Activated CD4-positive, alpha-beta T cell treated with anti-CD3 and anti-CD28 coated beads, Interleukin-2, amount 10 ng/mL, durations not matched to agents 24 days and 14 days (primary cell): ENCODE results near the gene MIDN. TPM values are rescaled to one million over a fixed set of nuclear protein-coding genes. Genes with fewer than 3 reads are reported as not detected.

Experiments
- DNase-seq: peaks from one replicate; pipeline ENCODE4 v3.0.0; 2022
- H3K27ac Mint-ChIP-seq: one replicate; pipeline ENCODE4 v1.8.0; 2022; ENCODE audit warnings: mild to moderate bottlenecking, mixed read lengths
- H3K27me3 Mint-ChIP-seq: one replicate; pipeline ENCODE4 v1.8.0; 2022; ENCODE audit warnings: mixed read lengths
- H3K36me3 Mint-ChIP-seq: one replicate; pipeline ENCODE4 v1.8.0; 2022; ENCODE audit warnings: low read depth, mild to moderate bottlenecking, mixed read lengths
- H3K4me1 Mint-ChIP-seq: one replicate; pipeline ENCODE4 v1.8.0; 2021; ENCODE audit warnings: mixed read lengths
- H3K4me3 Mint-ChIP-seq: one replicate; pipeline ENCODE4 v1.8.0; 2022; ENCODE audit warnings: mild to moderate bottlenecking, moderate library complexity, mixed read lengths
- H3K9me3 Mint-ChIP-seq: one replicate; pipeline ENCODE4 v1.8.0; 2021; ENCODE audit warnings: mixed read lengths
- intact Hi-C: fragments of 100-400 bp; cut with micrococcal nuclease; formaldehyde crosslinking; loops from one replicate; pipeline ENCODE4 v1.15.1; 2023
- total RNA-seq: library from RNA; stranded (reverse); gene quantifications from 2 replicates; pipeline ENCODE4 v1.2.3, GENCODE V29; 2022

The MIDN gene
- total RNA-seq, 1 donor from 2014 or later, result 82.4 TPM

DNA sequence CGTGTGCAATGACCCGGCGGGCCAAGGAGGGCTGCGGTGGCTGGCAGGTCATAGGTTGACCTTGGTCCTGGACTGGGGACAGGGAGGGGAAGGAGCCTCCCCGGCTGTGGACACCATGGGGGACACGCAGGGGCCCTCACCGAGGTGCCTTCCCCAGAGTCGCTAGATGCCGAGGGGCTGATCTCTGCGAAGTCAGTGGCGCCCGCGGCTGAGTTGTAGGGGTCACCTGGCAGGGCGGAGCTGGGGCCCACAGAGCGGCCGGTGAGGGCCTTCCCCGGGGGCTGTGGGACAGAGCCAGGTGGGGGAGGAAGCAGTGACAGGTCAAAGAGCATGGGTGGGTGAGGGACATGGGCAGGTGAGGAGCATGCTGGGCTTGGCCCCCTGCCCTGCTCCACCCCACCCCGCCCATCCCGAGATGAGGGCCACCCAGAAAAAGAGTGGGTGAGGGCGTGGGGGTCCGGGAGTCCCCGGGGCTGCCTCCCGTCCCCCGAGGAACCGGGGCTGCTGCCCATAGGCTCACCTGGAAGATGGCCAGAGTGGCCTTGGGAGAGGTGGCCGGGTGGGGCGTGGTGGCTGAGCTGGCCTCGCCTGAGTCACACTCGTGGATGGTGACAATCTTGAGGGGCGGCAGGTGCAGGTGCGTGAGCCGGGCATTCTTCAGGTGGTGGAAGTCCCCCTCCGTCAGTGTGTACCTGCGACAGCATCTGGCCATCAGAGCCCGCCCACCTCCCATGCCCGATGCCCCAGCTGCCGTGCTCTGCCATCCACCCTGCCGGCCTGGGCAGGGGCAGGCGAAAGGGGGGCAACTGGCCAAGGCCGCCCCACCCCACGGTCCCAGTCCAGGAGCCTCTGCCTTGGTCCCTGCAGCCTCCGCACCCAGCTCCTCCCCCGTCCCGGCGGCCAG lies 14.1 kb upstream of the MIDN start:
- no peaks in the 10 kb centered on the region for H3K9me3 Mint-ChIP-seq
- no peaks in the 10 kb centered on the region for H3K36me3 Mint-ChIP-seq
- no peak overlapping the region for H3K27ac Mint-ChIP-seq
- no peak for DNase-seq
- intact Hi-C loops, result no loop called here
- H3K27me3 Mint-ChIP-seq, result peaks cover 10% of the 10 kb centered on the region
- peaks cover 10% of the 10 kb centered on the region for H3K4me1 Mint-ChIP-seq
- H3K4me3 Mint-ChIP-seq, result no peak overlapping the region

- H3K4me1 Mint-ChIP-seq, result peaks cover 12% of the 10 kb centered on the region
- no peak overlapping the region for H3K4me3 Mint-ChIP-seq
- no peak overlapping the region for H3K27ac Mint-ChIP-seq
- peaks cover 12% of the 10 kb centered on the region for H3K27me3 Mint-ChIP-seq
- intact Hi-C loops, result no loop called here
- no peaks in the 10 kb centered on the region for H3K9me3 Mint-ChIP-seq
- H3K36me3 Mint-ChIP-seq, result no peaks in the 10 kb centered on the region
- no peak for DNase-seq
These were observed 13.4 kb upstream of the MIDN start for GRCh38 chr19:1234955-1235380.

- intact Hi-C loops, result no loop called here
- DNase-seq, result no peak
- Mint-ChIP-seq H3K36me3 (no peaks in the 10 kb centered on the region), H3K4me3 (peak overlapping the region; percentile 62), H3K27ac (no peak overlapping the region), H3K9me3 (no peaks in the 10 kb centered on the region), H3K27me3 (peaks cover 12% of the 10 kb centered on the region), H3K4me1 (peaks cover 13% of the 10 kb centered on the region)
These were observed 12.5 kb upstream of the MIDN start for GRCh38 chr19:1235625-1236538.

DNA sequence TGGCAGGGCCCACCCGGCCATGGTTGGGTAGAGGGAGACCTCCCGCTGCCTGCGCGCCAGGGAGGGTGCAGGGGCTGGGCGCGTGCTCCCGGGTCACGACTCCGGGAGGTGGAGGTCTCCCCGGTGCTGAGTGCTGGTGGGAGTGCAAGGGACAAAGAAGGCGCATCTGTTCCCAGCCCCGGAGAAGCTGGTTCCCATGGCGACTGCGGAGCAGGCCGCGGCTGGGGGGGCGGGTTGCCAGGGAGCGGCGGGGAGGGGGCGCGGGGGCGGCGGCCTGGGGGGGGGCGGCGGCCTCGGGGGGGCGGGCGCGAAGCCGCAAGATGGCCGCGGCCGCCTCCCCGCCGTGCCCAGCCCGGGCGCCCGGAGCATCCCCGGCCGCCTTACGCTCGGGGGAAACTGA lies 11.8 kb upstream of the MIDN start:
- H3K27ac Mint-ChIP-seq, result no peak overlapping the region
- peaks cover 17% of the 10 kb centered on the region for H3K4me1 Mint-ChIP-seq
- no peaks in the 10 kb centered on the region for H3K9me3 Mint-ChIP-seq
- H3K27me3 Mint-ChIP-seq, result peaks cover 12% of the 10 kb centered on the region
- DNase-seq, result no peak
- peaks cover 3% of the 10 kb centered on the region for H3K36me3 Mint-ChIP-seq
- intact Hi-C loops, result no loop called here
- H3K4me3 Mint-ChIP-seq, result peak overlapping the region; percentile 62

DNA sequence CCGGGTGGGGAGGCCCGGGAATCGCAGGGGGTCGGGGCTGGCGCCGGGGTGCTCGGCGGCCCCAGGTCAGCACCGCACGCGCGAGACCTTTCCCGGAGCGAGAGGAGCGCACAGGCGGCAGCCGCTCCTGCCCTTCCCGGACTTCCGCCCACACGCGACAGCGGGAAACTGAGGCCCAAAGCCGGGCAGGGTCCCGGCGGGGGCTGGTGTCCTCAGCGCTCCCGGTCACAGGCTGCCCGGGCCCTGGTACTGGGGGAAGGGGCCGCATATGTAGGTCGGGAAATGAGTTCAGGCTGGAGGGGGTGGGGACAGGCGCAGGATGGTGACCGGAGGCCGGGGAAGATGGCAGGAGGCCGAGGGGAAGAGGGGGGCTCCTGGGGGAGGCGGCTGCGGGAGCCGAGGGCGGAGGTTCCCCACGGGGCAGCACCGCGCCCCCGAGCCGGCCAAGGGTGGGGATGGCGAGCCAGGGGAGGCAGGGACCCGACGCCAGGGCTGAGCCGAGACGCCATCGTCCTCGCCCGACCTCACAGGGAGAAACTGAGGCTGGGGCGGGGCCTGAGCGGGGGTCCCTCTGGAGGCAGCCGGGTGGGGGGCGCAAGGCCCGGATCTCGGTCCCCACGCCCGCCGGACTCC lies 11.2 kb upstream of the MIDN start:
- no peak for DNase-seq
- Mint-ChIP-seq H3K4me1 (peaks cover 17% of the 10 kb centered on the region), H3K36me3 (peaks cover 3% of the 10 kb centered on the region), H3K9me3 (no peaks in the 10 kb centered on the region), H3K27me3 (peaks cover 12% of the 10 kb centered on the region), H3K4me3 (peak overlapping the region; percentile 65), H3K27ac (no peak overlapping the region)
- intact Hi-C loops, result no loop called here

DNA sequence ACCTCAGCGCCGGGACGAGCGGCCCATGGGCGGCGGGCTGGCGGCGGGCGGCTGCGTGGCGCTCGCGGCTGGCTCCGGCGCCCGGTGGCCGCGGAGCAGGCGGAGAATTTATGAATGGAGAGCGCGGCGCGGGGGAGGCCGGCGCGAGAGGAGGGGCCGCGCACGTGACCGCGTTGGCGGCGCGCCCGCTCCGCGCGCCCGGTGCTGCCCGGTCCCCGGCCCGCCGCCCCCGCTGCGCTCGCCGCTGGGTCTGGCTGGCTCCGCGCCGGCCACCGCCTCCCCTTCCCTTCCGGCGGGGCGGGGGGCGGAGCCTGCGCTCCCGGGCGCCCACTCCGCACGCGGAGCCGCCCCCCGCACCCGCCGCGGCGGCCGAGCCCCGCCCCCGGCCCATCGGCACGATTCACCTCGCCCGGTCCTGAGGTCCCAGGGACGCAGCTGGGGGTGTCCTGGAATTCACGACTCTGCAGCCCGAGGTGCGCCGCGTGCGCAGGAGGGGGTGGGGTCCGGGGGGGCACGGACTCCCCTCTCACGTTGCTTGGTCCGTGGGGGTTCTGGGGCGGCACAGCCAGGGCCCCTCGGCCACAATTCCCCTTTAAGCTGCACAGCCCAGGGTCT lies 10.5 kb upstream of the MIDN start, which contains the start of gene CBARP:
Gene CBARP, minus strand, starts transcription at position 252 of the 615 bp plus-strand sequence. CDS start 1,905 bp downstream, outside the sequence.
- peak; percentile 81 for DNase-seq
- peaks cover 4% of the 10 kb centered on the region for H3K36me3 Mint-ChIP-seq
- peak within 1 kb of the TSS; percentile 49 for H3K27ac Mint-ChIP-seq
- H3K4me3 Mint-ChIP-seq, result peak within 1 kb of the TSS; percentile 75
- no peaks in the 10 kb centered on the region for H3K9me3 Mint-ChIP-seq
- intact Hi-C loops, result no loop called here
- peaks cover 12% of the 10 kb centered on the region for H3K27me3 Mint-ChIP-seq
- H3K4me1 Mint-ChIP-seq, result peaks cover 17% of the 10 kb centered on the region

GRCh38 chr19:1238369-1239303 lies 9.7 kb upstream of the MIDN start:
- peaks cover 12% of the 10 kb centered on the region for H3K27me3 Mint-ChIP-seq
- DNase-seq, result peak; percentile 73
- peaks cover 5% of the 10 kb centered on the region for H3K36me3 Mint-ChIP-seq
- no peaks in the 10 kb centered on the region for H3K9me3 Mint-ChIP-seq
- H3K27ac Mint-ChIP-seq, result peak overlapping the region; percentile 49
- intact Hi-C loops, result no loop called here
- H3K4me1 Mint-ChIP-seq, result peaks cover 20% of the 10 kb centered on the region
- peak overlapping the region; percentile 75 for H3K4me3 Mint-ChIP-seq

DNA sequence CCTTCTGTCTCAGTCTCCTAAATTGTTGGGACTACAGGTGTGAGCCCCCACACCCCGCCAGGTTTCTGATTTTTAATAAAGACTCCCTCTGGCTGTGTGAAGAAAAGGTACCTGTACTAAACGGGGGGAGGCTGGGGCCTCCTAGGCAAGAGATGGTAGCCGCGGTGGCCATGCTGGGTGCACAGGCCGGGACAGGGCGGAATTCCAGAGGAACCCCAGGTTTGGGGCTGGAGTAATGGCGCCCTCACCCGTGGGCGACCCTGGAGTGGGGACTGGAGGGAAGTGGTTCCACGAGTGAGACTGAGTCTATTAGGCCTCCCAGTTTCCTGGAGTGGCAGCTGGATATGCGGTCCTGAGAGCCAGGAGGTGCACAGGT lies 9.0 kb upstream of the MIDN start:
- Mint-ChIP-seq H3K36me3 (peaks cover 5% of the 10 kb centered on the region), H3K27ac (peak overlapping the region; percentile 52), H3K27me3 (peaks cover 12% of the 10 kb centered on the region), H3K4me3 (peak overlapping the region; percentile 75), H3K9me3 (no peaks in the 10 kb centered on the region), H3K4me1 (peaks cover 20% of the 10 kb centered on the region)
- intact Hi-C loops, result no loop called here
- DNase-seq, result no peak

DNA sequence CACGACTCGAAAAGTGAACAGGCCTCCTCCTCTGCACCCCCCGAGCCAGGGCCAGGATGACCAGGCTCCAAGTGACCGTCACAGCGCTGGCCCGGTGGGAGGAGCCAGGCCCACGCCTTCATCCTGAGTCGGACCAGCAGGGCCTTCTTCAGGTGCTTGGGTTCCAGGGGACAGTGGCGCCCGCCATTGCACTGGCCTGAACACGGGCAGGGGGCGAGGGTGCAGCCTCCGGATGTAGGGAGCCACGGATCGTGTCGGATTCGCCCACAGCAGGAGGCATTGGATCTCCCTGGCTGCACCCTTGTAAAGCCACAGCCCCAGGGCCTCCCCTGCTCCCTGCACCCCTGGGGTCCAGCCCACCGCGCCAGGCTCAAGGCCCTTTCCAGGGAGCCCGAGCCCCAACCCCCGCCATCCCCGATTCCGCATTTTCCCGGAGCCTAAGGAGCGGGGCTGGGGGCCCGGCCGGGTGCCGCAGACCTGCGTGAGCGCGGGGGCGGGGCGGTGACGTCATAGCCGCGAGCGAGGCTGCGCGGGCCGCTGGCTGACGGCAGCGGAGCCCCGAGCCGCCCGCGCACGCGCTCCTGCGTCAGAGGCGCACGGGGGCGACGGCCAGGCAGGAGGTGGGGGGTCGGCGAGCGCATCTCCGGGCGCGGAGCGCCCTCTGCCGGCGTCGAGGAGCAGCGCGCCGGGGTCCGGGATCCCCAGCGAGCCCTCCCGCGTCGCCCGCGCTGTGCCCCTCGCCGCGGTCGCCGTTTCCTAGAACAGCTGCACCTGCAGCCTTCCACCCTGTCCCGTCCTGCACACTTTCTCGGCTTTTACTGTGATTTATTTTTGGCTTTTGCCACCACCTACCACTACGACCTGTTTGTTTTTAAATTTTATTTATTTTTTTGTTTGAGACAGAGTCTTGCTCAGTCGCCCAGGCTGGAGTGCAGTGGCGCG lies 8.3 kb upstream of the MIDN start:
- peaks cover 7% of the 10 kb centered on the region for H3K36me3 Mint-ChIP-seq
- peak overlapping the region; percentile 45 for H3K4me3 Mint-ChIP-seq
- peaks cover 22% of the 10 kb centered on the region for H3K4me1 Mint-ChIP-seq
- intact Hi-C loops, result loop anchor here (2.0 to 5.0 kb wide), 4 partner anchors 48 to 319 kb away; partner anchors contain the start of genes ARHGAP45 and POLR2E
- no peaks in the 10 kb centered on the region for H3K9me3 Mint-ChIP-seq
- DNase-seq, result peak; percentile 98
- peaks cover 12% of the 10 kb centered on the region for H3K27me3 Mint-ChIP-seq
- no peak overlapping the region for H3K27ac Mint-ChIP-seq

DNA sequence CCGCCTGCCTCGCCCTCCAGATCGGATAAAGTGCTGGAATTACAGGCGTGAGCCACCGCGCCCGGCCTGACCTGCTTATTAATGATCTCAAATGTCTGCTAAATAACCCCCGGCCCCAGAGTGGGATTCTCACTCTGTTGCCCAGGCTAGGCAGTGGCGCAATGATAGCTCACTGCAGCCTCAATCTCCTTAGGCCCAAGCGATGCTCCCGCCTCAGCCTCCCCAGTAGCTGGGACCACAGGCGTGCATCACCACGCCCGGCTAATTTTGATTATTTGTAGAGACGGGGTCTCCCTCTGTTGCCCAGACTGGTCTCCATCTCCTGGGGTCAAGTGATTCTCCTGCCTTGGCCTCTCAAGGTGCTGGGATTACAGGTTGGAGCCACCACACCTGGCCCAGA lies 7.5 kb upstream of the MIDN start:
- Mint-ChIP-seq H3K4me1 (peaks cover 22% of the 10 kb centered on the region), H3K36me3 (peaks cover 7% of the 10 kb centered on the region), H3K4me3 (peak overlapping the region; percentile 82), H3K27me3 (peaks cover 12% of the 10 kb centered on the region), H3K9me3 (no peaks in the 10 kb centered on the region), H3K27ac (peak overlapping the region; percentile 81)
- peak; percentile 66 for DNase-seq
- intact Hi-C loops, result loop anchor here (2.0 to 5.0 kb wide), 4 partner anchors 49 to 320 kb away; partner anchors contain the start of genes ARHGAP45 and POLR2E

DNA sequence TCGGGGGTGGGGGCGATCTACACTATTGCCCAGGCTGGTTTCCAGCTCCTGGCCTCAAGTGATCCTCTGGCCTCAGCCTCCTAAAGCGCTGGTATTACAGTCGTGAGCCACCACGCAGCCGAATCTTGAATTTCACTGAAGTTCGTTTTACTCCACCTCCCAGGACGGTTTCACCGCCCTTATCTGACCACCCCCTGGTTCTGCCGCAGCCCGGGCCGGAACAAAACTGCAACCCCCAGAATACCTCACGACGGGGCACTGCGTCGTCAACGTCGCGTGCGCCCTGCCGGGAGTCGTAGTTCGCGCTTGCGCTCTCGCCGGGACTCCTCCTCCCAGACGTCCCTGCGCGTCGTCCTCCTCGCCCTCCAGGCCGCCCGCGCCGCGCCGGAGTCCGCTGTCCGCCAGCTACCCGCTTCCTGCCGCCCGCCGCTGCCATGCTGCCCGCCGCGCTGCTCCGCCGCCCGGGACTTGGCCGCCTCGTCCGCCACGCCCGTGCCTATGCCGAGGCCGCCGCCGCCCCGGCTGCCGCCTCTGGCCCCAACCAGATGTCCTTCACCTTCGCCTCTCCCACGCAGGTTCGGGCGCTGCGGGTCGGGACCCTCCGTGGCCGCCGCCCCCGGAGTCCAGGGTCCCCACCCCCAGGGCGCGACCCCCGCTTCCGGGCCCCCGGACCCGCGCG lies 6.8 kb upstream of the MIDN start, which contains the start of gene ATP5F1D:
Gene ATP5F1D, plus strand, starts transcription at position 335 of the 679 bp plus-strand sequence. Its CDS starts 100 bp downstream, at position 435.
- H3K36me3 Mint-ChIP-seq, result peaks cover 7% of the 10 kb centered on the region
- DNase-seq, result peak; percentile 98
- H3K27ac Mint-ChIP-seq, result peak within 1 kb of the TSS; percentile 85
- intact Hi-C loops, result loop anchor here (2.0 to 5.0 kb wide), 4 partner anchors 49 to 321 kb away; partner anchors contain the start of genes ARHGAP45 and POLR2E
- H3K27me3 Mint-ChIP-seq, result peaks cover 12% of the 10 kb centered on the region
- H3K4me3 Mint-ChIP-seq, result peak within 1 kb of the TSS; percentile 82
- peaks cover 22% of the 10 kb centered on the region for H3K4me1 Mint-ChIP-seq
- H3K9me3 Mint-ChIP-seq, result no peaks in the 10 kb centered on the region
